Lower leg skin (tissue), 4 donors: ENCODE data around the gene TBCD. TPM values are rescaled to one million over a fixed set of nuclear protein-coding genes. Genes with fewer than 3 reads are reported as not detected.
A peak's percentile ranks its signal among the peaks of the same experiment; 100 is the strongest.

Experiments used
- DNase-seq, 2 donors: peaks; one replicate each; pipeline ENCODE4 v3.0.0-alpha.2; 2019; ENCODE audit warnings: low spot score in 2 of 2
- H3K4me3 ChIP-seq: fragments of 200-600 bp; sonication (generic); 2 replicates; pipeline ENCODE4 v1.5.1; 2017; ENCODE audit warnings: mild to moderate bottlenecking, low read depth; ENCODE audit not compliant: poor library complexity, severe bottlenecking
- POLR2A ChIP-seq, 2 donors: fragments of 450-650 bp; IDR thresholded peaks; one replicate each; pipeline ENCODE4 v1.6.1; 2016 to 2017; ENCODE audit warnings: antibody characterized with exemption in 2 of 2, mild to moderate bottlenecking in 1 of 2, moderate library complexity in 1 of 2
- WGBS, 2 donors: methylation state at CpG; one replicate each; pipeline ENCODE4 v1.1.5; 2018; 5-methylcytosine and 5-hydroxymethylcytosine counted together
- intact Hi-C: fragments of 100-400 bp; cut with DNase I; formaldehyde crosslinking; loops from one replicate; pipeline ENCODE4 v1.15.0; 2023; ENCODE audit warnings: low total_unique reads
- total RNA-seq, 4 donors: library from RNA; depleted of rRNA; stranded (reverse); fragments of >200 nt; gene quantifications; one replicate each; pipeline ENCODE4 v1.1.0, GENCODE V29; 2016
- TF ChIP-seq, protein P1 (sequence below), 3 donors: fragments of 450-650 bp; IDR thresholded peaks; one replicate each; pipeline ENCODE4 v1.5.1; 2016; ENCODE audit warnings: antibody characterized with exemption in 3 of 3, mild to moderate bottlenecking in 3 of 3, moderate library complexity in 2 of 3

TBCD gene
- total RNA-seq, 4 donors from 2014 or later, result 38.7 to 73.4 (median 51.5) TPM

DNA sequence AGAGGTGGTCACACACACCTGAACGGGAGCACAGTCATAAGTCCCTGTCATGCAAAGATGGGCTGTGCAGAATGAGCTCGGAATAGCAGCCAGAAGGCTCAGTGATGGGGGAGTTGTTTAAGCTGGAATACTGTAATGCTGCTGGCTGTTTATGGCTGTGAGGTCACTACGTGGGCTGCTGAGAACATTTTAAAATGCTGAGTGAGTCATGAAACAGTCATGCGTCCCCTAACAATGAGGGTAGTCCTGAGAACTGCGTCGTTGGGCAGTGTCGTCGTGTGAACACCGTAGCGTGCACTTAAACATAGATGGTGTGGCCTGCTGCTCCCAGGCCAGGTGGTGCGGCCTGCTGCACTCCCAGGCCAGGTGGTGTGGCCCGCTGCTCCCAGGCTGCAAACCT is 39.7 kb downstream of the TBCD start:
- WGBS, 2 donors, result 84 to 85% methylated on average over 12 of the region's 12 CpGs
- no peak for DNase-seq
- no peak overlapping the region for H3K4me3 ChIP-seq
- intact Hi-C loops, result no loop called here
- no peak for TF ChIP-seq POLR2A (IDR thresholded peaks at IDR 0.05)
- TF ChIP-seq, protein P1, sequence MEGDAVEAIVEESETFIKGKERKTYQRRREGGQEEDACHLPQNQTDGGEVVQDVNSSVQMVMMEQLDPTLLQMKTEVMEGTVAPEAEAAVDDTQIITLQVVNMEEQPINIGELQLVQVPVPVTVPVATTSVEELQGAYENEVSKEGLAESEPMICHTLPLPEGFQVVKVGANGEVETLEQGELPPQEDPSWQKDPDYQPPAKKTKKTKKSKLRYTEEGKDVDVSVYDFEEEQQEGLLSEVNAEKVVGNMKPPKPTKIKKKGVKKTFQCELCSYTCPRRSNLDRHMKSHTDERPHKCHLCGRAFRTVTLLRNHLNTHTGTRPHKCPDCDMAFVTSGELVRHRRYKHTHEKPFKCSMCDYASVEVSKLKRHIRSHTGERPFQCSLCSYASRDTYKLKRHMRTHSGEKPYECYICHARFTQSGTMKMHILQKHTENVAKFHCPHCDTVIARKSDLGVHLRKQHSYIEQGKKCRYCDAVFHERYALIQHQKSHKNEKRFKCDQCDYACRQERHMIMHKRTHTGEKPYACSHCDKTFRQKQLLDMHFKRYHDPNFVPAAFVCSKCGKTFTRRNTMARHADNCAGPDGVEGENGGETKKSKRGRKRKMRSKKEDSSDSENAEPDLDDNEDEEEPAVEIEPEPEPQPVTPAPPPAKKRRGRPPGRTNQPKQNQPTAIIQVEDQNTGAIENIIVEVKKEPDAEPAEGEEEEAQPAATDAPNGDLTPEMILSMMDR (IDR thresholded peaks at IDR 0.05), result no peak

DNA sequence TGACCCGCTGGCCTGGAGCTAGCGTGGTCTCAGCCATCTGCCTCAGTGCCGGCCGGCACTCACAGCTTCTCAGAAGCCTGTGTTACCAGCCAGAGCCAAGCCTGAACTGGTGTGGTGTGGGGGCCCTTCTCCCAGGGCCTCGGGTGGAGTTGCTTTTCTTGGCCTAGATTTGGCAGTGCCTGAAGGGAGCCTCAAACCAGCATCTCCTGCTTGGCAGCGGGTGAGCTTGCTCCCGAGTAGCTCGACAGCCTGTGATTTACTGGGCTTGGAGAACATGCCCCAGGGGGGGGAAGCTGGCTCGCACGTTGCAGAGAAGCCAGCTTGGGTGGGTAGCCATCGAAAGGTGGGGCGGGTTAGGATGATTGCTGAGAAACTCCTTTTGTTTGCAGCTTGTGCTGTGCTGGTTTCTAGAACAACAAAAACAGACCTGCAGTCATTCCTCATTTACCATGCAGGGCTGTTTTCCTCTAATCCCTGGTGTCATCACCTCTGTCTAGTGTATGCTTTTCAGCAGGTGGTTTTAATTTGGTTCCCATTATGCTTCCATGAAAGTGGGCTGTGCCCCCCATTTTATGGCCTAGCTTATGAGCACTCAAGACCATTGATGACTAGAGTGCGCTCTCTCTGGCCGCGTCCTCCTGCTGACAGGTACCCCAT is 42.2 kb downstream of the TBCD start:
- peak in 1 of 2 donors; percentile 72 for DNase-seq
- no peak for TF ChIP-seq POLR2A (IDR thresholded peaks at IDR 0.05)
- TF ChIP-seq, protein P1 (IDR thresholded peaks at IDR 0.05), result no peak
- H3K4me3 ChIP-seq, result no peak overlapping the region
- intact Hi-C loops, result no loop called here
- 41 to 55% methylated on average over 11 to 15 of the region's 15 CpGs for WGBS, 2 donors

DNA sequence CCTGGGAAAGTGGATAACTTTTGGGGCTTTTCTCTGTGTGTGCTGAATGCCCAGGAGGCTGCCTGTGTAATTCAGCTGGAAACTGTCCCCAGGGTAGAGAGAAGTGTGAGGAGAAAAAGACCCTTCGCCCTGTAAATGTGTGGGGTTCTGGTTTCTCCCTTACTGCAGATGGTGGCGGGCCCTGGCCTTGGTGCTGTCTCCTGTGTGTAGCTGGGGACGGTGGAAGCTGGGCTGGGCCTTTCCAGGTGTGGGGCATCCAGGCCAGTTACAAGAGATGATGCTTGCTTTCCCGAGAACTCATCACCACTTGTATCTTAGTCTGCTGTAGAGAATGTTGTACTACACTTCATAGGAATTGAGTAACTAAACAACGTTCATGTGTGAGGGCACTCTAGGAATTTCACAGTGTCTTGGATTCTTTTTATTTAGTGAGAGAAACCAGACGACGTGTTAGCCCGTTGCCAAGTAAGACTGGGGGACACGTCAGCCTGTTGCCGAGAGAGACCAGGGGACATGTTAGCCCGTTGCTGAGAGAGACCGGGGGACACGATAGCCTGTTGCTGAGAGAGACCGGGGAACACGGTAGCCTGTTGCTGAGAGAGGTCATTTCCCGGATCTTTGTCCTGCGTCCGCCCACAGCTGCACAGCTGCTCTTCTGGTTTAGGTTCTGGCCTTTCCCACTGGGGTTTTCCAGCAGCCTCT is 43.1 kb downstream of the TBCD start:
- no peak for DNase-seq
- 78 to 92% methylated on average over 18 of the region's 18 CpGs for WGBS, 2 donors
- H3K4me3 ChIP-seq, result no peak overlapping the region
- intact Hi-C loops, result no loop called here
- TF ChIP-seq POLR2A (IDR thresholded peaks at IDR 0.05), result no peak
- TF ChIP-seq, protein P1 (IDR thresholded peaks at IDR 0.05), result no peak

DNA sequence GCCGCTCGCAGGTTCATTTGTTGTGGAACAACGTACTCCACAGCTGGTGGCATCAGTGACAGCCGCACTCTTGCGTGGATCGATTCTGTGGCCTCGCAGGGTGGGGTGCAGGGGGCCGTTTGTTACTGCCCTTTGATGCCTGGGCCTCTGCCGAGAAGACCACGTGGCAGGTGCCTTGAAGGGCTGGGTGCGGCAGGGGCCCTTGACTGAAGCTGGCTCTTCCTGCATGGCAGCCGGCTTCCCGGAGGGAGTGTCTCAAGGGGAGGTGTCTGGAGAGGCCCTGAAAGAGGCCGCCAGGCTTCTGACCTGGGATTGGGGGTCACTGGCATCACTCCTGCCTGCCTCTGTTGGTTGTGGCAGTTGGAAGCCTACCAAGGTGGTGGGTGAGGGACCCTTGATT is 43.8 kb downstream of the TBCD start:
- intact Hi-C loops, result no loop called here
- no peak for TF ChIP-seq POLR2A (IDR thresholded peaks at IDR 0.05)
- TF ChIP-seq, protein P1 (IDR thresholded peaks at IDR 0.05), result no peak
- no peak overlapping the region for H3K4me3 ChIP-seq
- no peak for DNase-seq
- WGBS, 2 donors, result 83 to 91% methylated on average over 10 to 14 of the region's 14 CpGs

DNA sequence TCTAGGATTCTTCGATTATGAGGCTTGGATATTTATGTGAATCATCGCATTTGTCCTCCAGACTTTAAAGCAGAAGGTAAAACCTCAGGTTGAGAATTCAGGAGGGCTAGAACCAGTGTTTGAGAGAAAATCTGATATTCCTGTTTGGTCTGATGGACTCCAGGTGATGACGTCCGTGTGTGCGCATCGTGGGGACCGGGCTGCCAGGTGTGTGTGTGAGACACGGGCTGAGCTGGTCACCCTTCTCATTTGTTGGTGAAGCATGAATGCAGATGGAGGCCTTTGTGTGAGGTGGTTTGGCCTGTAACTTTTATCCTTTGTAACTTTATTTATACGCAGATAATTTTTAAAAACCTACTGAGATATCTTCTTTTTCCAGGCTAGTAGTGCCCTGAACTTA is 45.2 kb downstream of the TBCD start:
- no peak for TF ChIP-seq POLR2A (IDR thresholded peaks at IDR 0.05)
- TF ChIP-seq, protein P1 (IDR thresholded peaks at IDR 0.05), result no peak
- no peak overlapping the region for H3K4me3 ChIP-seq
- WGBS, 2 donors, result 95 to 97% methylated on average over 9 of the region's 9 CpGs
- no peak for DNase-seq
- intact Hi-C loops, result no loop called here
